HCT116 (cell line): ENCODE measurements around the gene KCNK4. TPM values are rescaled to one million over a fixed set of nuclear protein-coding genes. Genes with fewer than 3 reads are reported as not detected.

Source experiments
- ATAC-seq: fragments of 200-7000 bp; cut with Tn5 transposase; 2 replicates; pipeline ENCODE4 v1.9.1; 2020; ENCODE audit warnings: mild to moderate bottlenecking, moderate library complexity
- BruUV-seq: library from RNA; stranded (reverse); fragments of 400-500 nt; replicated peaks from 2 replicates; lab custom pipeline; 2021; lab: Mats Ljungman, UMichigan
- CTCF ChIA-PET: fragments of 300-600 bp; sonication (Branson Sonifier 250); formaldehyde crosslinking; loops from one replicate; lab custom pipeline; 2021; ENCODE audit warnings: antibody characterized with exemption; lab: Charles Lee
- POLR2A ChIA-PET: fragments of 300-600, 350-600 bp; sonication (Branson Sonifier 250); formaldehyde crosslinking; loops from one replicate; lab custom pipeline; 2021; ENCODE audit warnings: antibody characterized with exemption; lab: Charles Lee
- RAD21 ChIA-PET, 2 experiments: fragments of 300-600 bp; sonication (Branson Sonifier 250); formaldehyde crosslinking; loops; one replicate each; lab custom pipeline; 2023; ENCODE audit warnings: low total read pairs in 2 of 2; ENCODE audit not compliant: uncharacterized antibody in 2 of 2, unreplicated experiment in 2 of 2, low non-redundant PET in 1 of 2; lab: Charles Lee
- DNase-seq: peaks from one replicate; pipeline ENCODE4 v3.0.0-alpha.2; 2010; ENCODE audit warnings: low read depth, low spot score
- H2AFZ ChIP-seq: fragments of 200-600 bp; shearing (Covaris generic), sonication (generic); 2 replicates; pipeline ENCODE4 v1.6.1; 2017; ENCODE audit warnings: low read depth, mixed run types, mixed read lengths, antibody characterized with exemption, low read length; ENCODE audit not compliant: poor library complexity, severe bottlenecking
- H3K27ac ChIP-seq: 2 replicates; pipeline ENCODE4 v1.5.1; 2012; ENCODE audit warnings: low read depth, low read length
- H3K27me3 ChIP-seq: fragments of 200-600 bp; sonication (generic); 2 replicates; pipeline ENCODE4 v1.6.1; 2016; ENCODE audit warnings: mixed run types, low read length, mixed read lengths; ENCODE audit not compliant: insufficient read depth
- H3K36me3 ChIP-seq, 2 experiments: fragments of 200-500 bp in 1 of 2; fragments of 200-600 bp in 1 of 2; sonication (Bioruptor generic) in 1 of 2; sonication (generic) in 1 of 2; 2 replicates each; pipeline versions ENCODE4 v1.5.1 to v1.6.1; 2014 to 2016; ENCODE audit warnings: low read length in 2 of 2, inconsistent platforms in 1 of 2, mixed read lengths in 1 of 2, mixed run types in 1 of 2; ENCODE audit not compliant: insufficient read depth in 2 of 2, control insufficient read depth in 1 of 2
- H3K4me1 ChIP-seq, 2 experiments: fragments of 200-600 bp in 1 of 2; sonication (generic) in 1 of 2; 2 replicates each; pipeline versions ENCODE4 v1.5.1 to v1.6.1; 2012 to 2017; ENCODE audit warnings: low read length in 2 of 2, inconsistent platforms in 1 of 2, mild to moderate bottlenecking in 1 of 2, mixed read lengths in 1 of 2, mixed run types in 1 of 2, moderate library complexity in 1 of 2; ENCODE audit not compliant: insufficient read depth in 2 of 2, control insufficient read depth in 1 of 2
- H3K4me2 ChIP-seq: fragments of 200-600 bp; sonication (generic); 2 replicates; pipeline ENCODE4 v1.6.1; 2017; ENCODE audit warnings: mixed run types, low read length, mixed read lengths
- H3K4me3 ChIP-seq, 2 experiments: fragments of 200-600 bp in 1 of 2; sonication (generic) in 1 of 2; replicated peaks in 1 of 2; 2 replicates each; pipeline ENCODE4 v1.5.1; 2011 to 2016; ENCODE audit warnings: low read length in 2 of 2, control low read depth in 1 of 2, low read depth in 1 of 2, mild to moderate bottlenecking in 1 of 2, mixed read lengths in 1 of 2, mixed run types in 1 of 2
- H3K79me2 ChIP-seq: fragments of 200-600 bp; sonication (generic); 2 replicates; pipeline ENCODE4 v1.6.1; 2017; ENCODE audit warnings: mild to moderate bottlenecking, mixed run types, low read length, moderate library complexity, mixed read lengths; ENCODE audit not compliant: insufficient read depth
- H3K9ac ChIP-seq: fragments of 200-600 bp; sonication (generic); 2 replicates; pipeline ENCODE4 v1.6.1; 2016; ENCODE audit warnings: low read length, mixed read lengths
- H3K9me2 ChIP-seq: fragments of 200-600 bp; sonication (generic), shearing (Covaris generic); 2 replicates; pipeline ENCODE4 v1.6.1; 2017; ENCODE audit warnings: mixed run types, mild to moderate bottlenecking, moderate library complexity; ENCODE audit not compliant: insufficient read depth
- H3K9me3 ChIP-seq, 2 experiments: fragments of 200-500 bp in 1 of 2; fragments of 200-600 bp in 1 of 2; sonication (Bioruptor generic) in 1 of 2; sonication (generic) in 1 of 2; 2 replicates each; pipeline ENCODE4 v1.6.1; 2014 to 2017; ENCODE audit warnings: low read length in 2 of 2, mixed read lengths in 2 of 2, inconsistent platforms in 1 of 2, low read depth in 1 of 2, mild to moderate bottlenecking in 1 of 2, mixed run types in 1 of 2, moderate library complexity in 1 of 2; ENCODE audit not compliant: control insufficient read depth in 1 of 2, insufficient read depth in 1 of 2
- H4K20me1 ChIP-seq: fragments of 200-600 bp; sonication (generic), shearing (Covaris generic); 2 replicates; pipeline ENCODE4 v1.6.1; 2017; ENCODE audit warnings: mixed run types, mild to moderate bottlenecking, moderate library complexity; ENCODE audit not compliant: insufficient read depth
- ATF3 ChIP-seq: IDR thresholded peaks from 2 replicates; pipeline ENCODE4 v1.6.1; 2012
- CTCF ChIP-seq, 3 experiments: fragments of 200-600 bp in 1 of 3; sonication (generic) in 1 of 3; IDR thresholded peaks in 2 of 3; conservative IDR thresholded peaks in 1 of 3; 2 replicates each; pipeline ENCODE4 v1.5.1; 2012 to 2017; ENCODE audit warnings: low read depth in 2 of 3, low read length in 2 of 3, antibody characterized with exemption in 1 of 3, borderline replicate concordance in 1 of 3, control low read depth in 1 of 3, mild to moderate bottlenecking in 1 of 3, mixed read lengths in 1 of 3, mixed run types in 1 of 3, moderate library complexity in 1 of 3; ENCODE audit not compliant: insufficient read depth in 1 of 3
- ELF1 ChIP-seq: IDR thresholded peaks from 2 replicates; pipeline ENCODE4 v1.6.1; 2012; ENCODE audit warnings: low read depth, borderline replicate concordance
- EZH2phosphoT487 ChIP-seq: fragments of 200-600 bp; IDR thresholded peaks from 2 replicates; pipeline ENCODE4 v1.6.1; 2018; ENCODE audit warnings: antibody characterized with exemption, borderline replicate concordance
- FOSL1 ChIP-seq: IDR thresholded peaks from 2 replicates; pipeline ENCODE4 v1.6.1; 2012; ENCODE audit warnings: low read depth
- JUND ChIP-seq: IDR thresholded peaks from 2 replicates; pipeline ENCODE4 v1.6.1; 2012
- MAX ChIP-seq: IDR thresholded peaks from 2 replicates; pipeline ENCODE4 v1.6.1; 2012
- POLR2A ChIP-seq: IDR thresholded peaks from 2 replicates; pipeline ENCODE4 v1.7.0; 2011; ENCODE audit warnings: borderline replicate concordance; ENCODE audit not compliant: insufficient read depth, insufficient read length; ENCODE audit errors: extremely low read depth
- POLR2AphosphoS5 ChIP-seq: IDR thresholded peaks from 2 replicates; pipeline ENCODE4 v1.6.1; 2011; ENCODE audit warnings: mild to moderate bottlenecking, low read depth, low read length, moderate library complexity
- RAD21 ChIP-seq: IDR thresholded peaks from 2 replicates; pipeline ENCODE4 v1.6.1; 2012; ENCODE audit warnings: low read depth, mild to moderate bottlenecking
- SP1 ChIP-seq: IDR thresholded peaks from 2 replicates; pipeline ENCODE4 v1.6.1; 2012; ENCODE audit warnings: low read depth
- TCF7L2 ChIP-seq: IDR thresholded peaks from 2 replicates; pipeline ENCODE4 v1.7.0; 2011; ENCODE audit warnings: borderline replicate concordance, inconsistent platforms; ENCODE audit not compliant: insufficient read depth, insufficient read length; ENCODE audit errors: extremely low read depth
- YY1 ChIP-seq: IDR thresholded peaks from 2 replicates; pipeline ENCODE4 v1.6.1; 2011; ENCODE audit warnings: low read length, low read depth, moderate library complexity, mild to moderate bottlenecking; ENCODE audit not compliant: insufficient replicate concordance; ENCODE audit errors: extremely low read depth
- ZFX ChIP-seq: fragments of 450-650 bp; IDR thresholded peaks from 2 replicates; pipeline ENCODE4 v1.6.1; 2017
- ZNF274 ChIP-seq: fragments of 200-500 bp; sonication (Bioruptor generic); IDR thresholded peaks from 2 replicates; pipeline ENCODE4 v1.6.1; 2014; ENCODE audit warnings: mild to moderate bottlenecking, low read depth, low read length, inconsistent platforms
- intact Hi-C: fragments of 100-400 bp; cut with micrococcal nuclease; formaldehyde crosslinking; loops from 2 replicates; pipeline ENCODE4 v1.10.0; 2022
- total RNA-seq: library from RNA; stranded (reverse); gene quantifications from one replicate; pipeline ENCODE4 v1.2.1, GENCODE V29; 2021; ENCODE audit not compliant: unreplicated experiment

The KCNK4 gene
- total RNA-seq, 1 experiment from 2014 or later, result not detected

DNA sequence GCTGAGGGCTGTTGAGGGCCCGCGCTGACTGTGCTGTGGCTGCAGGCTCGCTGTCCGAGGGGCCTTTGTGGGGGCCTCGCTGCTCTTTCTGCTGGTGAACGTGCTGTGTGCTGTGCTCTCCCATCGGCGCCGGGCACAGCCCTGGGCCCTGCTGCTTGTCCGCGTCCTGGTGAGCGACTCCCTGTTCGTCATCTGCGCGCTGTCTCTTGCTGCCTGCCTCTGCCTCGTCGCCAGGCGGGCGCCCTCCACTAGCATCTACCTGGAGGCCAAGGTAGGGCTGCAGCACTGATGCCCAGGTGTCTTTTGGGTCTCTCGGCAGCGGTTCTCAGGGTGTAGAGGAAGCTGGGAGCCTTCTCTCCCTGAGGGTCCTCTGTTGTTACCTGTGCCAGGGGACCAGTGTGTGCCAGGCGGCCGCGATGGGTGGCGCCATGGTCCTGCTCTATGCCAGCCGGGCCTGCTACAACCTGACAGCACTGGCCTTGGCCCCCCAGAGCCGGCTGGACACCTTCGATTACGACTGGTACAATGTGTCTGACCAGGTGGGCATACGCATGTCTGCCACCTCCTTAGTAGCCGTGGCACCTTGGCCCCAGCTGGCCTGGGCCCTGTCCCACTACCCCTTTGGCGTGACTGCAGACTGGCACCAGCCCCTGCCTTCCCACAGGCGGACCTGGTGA, 3.3 kb upstream of the KCNK4 start:
- no peaks in the 10 kb centered on the region for H3K9me2 ChIP-seq
- H3K27me3 ChIP-seq, result no peaks in the 10 kb centered on the region
- DNase-seq (no peak), ATAC-seq (no peak)
- no peak overlapping the region for H3K27ac ChIP-seq
- no TSS peak for BruUV-seq
- ChIA-PET CTCF (interaction anchor here (1.6 kb wide), 1 partner anchor 83 kb away, joined by 4 read pairs; no protein-coding TSS in a partner anchor), RAD21 (no interaction called here), POLR2A (no interaction called here)
- no peaks in the 10 kb centered on the region for H3K36me3 ChIP-seq
- H3K79me2 ChIP-seq, result no peaks in the 10 kb centered on the region
- intact Hi-C loops, result no loop called here
- peaks cover 14 to 27% of the 10 kb centered on the region in 2 experiments for H3K4me1 ChIP-seq
- H2AFZ ChIP-seq, result no peak overlapping the region
- H4K20me1 ChIP-seq, result no peaks in the 10 kb centered on the region
- no peak overlapping the region for H3K9ac ChIP-seq
- H3K9me3 ChIP-seq, result no peaks in the 10 kb centered on the region
- no peak overlapping the region for H3K4me3 ChIP-seq
- TF ChIP-seq TCF7L2, result no peak
- TF ChIP-seq ZNF274, result no peak
- no peak for TF ChIP-seq JUND
- no peak for TF ChIP-seq YY1
- no peak for TF ChIP-seq SP1
- TF ChIP-seq CTCF (IDR thresholded peaks at IDR 0.05 in 2 of 3, conservative IDR thresholded peaks at IDR 0.05 in 1 of 3; ENCODE audit: borderline replicate concordance in 1 of 3, insufficient read depth in 1 of 3, low read depth in 2 of 3, low read length in 2 of 3), result no peak
- no peak for TF ChIP-seq POLR2A
- TF ChIP-seq RAD21, result no peak
- no peak for TF ChIP-seq POLR2AphosphoS5
- TF ChIP-seq MAX, result no peak
- TF ChIP-seq ATF3, result no peak
- TF ChIP-seq ELF1, result no peak
- TF ChIP-seq FOSL1, result no peak
- TF ChIP-seq EZH2phosphoT487, result no peak
- TF ChIP-seq ZFX, result no peak
- H3K4me2 ChIP-seq, result no peak overlapping the region
